Left kidney (tissue), 2 donors: ENCODE measurements around the gene OR2A2. TPM values are rescaled to one million over a fixed set of nuclear protein-coding genes. Genes with fewer than 3 reads are reported as not detected.

Experiments used
- DNase-seq: peaks from one replicate; pipeline ENCODE4 v3.0.0-alpha.2; 2013
- polyA plus RNA-seq: library from polyadenylated mRNA; unstranded; fragments of 120-200 nt; gene quantifications from one replicate; pipeline ENCODE4 v1.2.1, GENCODE V29; 2013; ENCODE audit not compliant: insufficient read length

OR2A2 gene
- polyA plus RNA-seq, 1 donor = not detected

DNA sequence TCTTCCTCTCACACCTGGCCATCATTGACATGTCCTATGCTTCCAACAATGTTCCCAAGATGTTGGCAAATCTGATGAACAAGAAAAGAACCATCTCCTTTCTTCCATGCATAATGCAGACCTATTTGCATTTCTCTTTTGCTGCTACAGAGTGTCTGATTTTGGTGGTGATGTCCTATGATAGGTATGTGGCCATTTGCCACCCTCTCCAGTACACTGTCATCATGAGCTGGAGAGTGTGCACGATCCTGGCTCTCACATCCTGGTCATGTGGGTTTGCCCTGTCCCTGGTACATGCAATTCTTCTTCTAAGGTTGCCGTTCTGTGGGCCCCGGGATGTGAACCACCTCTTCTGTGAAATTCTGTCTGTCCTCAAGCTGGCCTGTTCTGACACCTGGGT lies 32.8 kb downstream of the OR2A2 start:
- no peak for DNase-seq

GRCh38 chr7:144144426-144144825 lies 35.0 kb downstream of the OR2A2 start:
- no peak for DNase-seq

DNA sequence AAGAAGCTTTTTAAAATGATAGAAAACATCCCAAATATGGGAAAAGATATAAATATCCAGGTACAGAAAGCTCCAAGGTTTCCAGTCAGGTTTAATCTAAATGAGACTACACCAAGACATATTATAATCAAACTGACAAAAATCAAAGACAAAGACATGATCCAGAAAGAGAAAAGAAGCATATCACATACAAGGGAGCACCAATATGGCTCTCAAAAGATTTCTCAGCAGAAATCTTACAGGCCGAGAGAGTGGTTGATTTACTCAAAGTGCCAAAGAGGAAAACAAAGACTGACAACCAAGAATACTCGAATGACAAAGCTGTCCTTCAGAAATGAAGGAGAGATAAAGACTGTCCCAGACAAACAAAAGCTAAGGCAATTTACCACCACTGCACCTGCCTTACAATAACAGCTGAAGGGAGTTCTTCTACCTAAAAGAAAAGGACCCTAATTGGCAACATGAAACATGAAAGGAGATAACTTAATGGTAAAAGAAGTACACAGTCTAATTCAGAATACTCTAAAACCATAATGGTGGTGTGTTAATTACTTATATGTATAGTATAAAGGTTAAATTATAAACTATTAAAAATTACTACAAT lies 38.9 kb downstream of the OR2A2 start:
- no peak for DNase-seq

DNA sequence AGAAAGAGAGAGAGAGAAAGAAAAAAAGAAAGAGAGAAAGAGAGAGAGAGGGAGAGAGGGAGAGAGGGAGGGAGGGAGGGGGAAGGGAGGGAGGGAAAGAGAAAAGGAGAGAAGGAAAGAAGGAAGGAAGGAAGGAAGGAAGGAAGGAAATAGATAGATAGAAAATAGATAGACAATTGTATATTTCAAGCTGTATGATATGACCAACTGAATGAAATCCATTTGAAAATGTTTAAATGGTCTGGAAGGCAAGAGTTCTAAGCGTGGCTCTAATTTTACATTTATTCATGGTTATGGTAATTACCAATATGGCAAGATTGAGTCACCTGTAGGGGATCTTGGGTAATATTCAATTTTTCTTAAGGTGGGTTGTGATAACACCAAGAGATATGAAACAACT lies 49.5 kb downstream of the OR2A2 start:
- no peak for DNase-seq

Other genes with a start within 250 kb of the OR2A2 start
- 84.1 TPM for gene TCAF1, start 207.4 kb upstream of the OR2A2 start, polyA plus RNA-seq
- gene OR2F2, start 174.3 kb upstream of the OR2A2 start, polyA plus RNA-seq = not detected
- gene OR2F1, start 154.7 kb upstream of the OR2A2 start, polyA plus RNA-seq = 0.45 TPM
- gene OR6B1, start 109.3 kb upstream of the OR2A2 start, polyA plus RNA-seq = not detected
- gene OR2A5, start 60.6 kb upstream of the OR2A2 start, polyA plus RNA-seq = 0.18 TPM
- gene OR2A25, start 39.8 kb upstream of the OR2A2 start, polyA plus RNA-seq = 0.22 TPM
- gene OR2A12, start 23.3 kb upstream of the OR2A2 start, polyA plus RNA-seq = 0.05 TPM
- gene OR2A14, start 13.6 kb downstream of the OR2A2 start, polyA plus RNA-seq = not detected
- 1.0 TPM for gene CTAGE4, start 73.9 kb downstream of the OR2A2 start, polyA plus RNA-seq
- gene ARHGEF35, start 86.2 kb downstream of the OR2A2 start, polyA plus RNA-seq = 24.0 TPM
- gene OR2A42, start 130.0 kb downstream of the OR2A2 start, polyA plus RNA-seq = 1.8 TPM
- gene OR2A7, start 155.2 kb downstream of the OR2A2 start, polyA plus RNA-seq = 9.4 TPM
- gene CTAGE8, start 159.7 kb downstream of the OR2A2 start, polyA plus RNA-seq = 12.3 TPM
- gene OR2A1, start 202.8 kb downstream of the OR2A2 start, polyA plus RNA-seq = 1.2 TPM
- gene ARHGEF5, start 245.8 kb downstream of the OR2A2 start, polyA plus RNA-seq = 18.8 TPM